GM12891 (cell line): ENCODE results near the gene SELENOF.

ENCODE experiments used
- PAX5 ChIP-seq: IDR thresholded peaks from 2 replicates; pipeline ENCODE4 v1.6.1; 2011; ENCODE audit warnings: low read length, moderate library complexity, mild to moderate bottlenecking; ENCODE audit not compliant: insufficient read depth, severe bottlenecking
- POLR2A ChIP-seq: IDR thresholded peaks from 2 replicates; pipeline ENCODE4 v1.6.1; 2011; ENCODE audit warnings: low read depth, low read length, control low read depth
- POLR2AphosphoS5 ChIP-seq: IDR thresholded peaks from 2 replicates; pipeline ENCODE4 v1.6.1; 2011; ENCODE audit warnings: low read depth, low read length, control low read depth
- POU2F2 ChIP-seq: IDR thresholded peaks from 2 replicates; pipeline ENCODE4 v1.6.1; 2011; ENCODE audit warnings: low read depth, mild to moderate bottlenecking, control low read depth, low read length, moderate library complexity
- SPI1 ChIP-seq: IDR thresholded peaks from 2 replicates; pipeline ENCODE4 v1.6.1; 2011; ENCODE audit warnings: low read depth, low read length, control low read depth
- TAF1 ChIP-seq: IDR thresholded peaks from 2 replicates; pipeline ENCODE4 v1.6.1; 2011; ENCODE audit warnings: low read depth, low read length, control low read depth

DNA sequence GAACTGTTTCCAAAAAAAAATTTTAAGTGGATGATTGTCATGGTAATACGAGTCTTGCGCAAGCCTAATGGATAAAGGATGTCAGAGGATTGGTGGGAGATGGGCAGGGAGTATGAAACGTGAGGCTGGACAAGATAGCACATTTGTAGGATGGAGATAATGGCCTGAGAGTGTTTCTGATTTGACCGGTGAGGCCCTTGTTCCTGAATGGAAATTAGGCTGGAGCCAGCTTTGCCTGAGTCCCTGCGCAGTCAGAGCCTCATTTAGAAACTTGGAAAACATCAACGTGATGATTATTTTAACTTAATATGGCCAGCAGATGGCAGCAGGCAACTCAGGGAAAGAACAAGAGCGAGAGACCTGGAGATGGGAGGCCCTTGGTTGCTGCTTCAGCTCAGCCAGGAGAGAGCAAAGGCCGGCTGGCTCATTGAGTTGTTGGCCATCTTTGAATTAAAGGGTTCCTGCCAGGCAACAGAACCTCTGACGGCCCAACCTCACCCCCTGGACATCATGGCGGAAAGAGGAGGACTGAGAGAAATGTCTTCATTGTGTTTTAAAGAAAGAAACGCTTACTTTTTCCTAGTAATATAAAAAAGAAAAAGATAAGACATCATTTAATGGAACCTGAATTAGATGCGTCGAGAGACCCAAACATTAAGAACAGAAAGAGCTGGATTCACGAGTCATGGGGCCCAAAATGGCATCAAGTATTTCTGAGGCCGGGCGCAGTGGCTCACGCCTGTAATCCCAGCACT is 80.3 kb downstream of the SELENOF start:
- TF ChIP-seq POLR2AphosphoS5, result no peak
- no peak for TF ChIP-seq POLR2A
- no peak for TF ChIP-seq TAF1
- TF ChIP-seq POU2F2, result no peak
- no peak for TF ChIP-seq SPI1
- TF ChIP-seq PAX5, result no peak
